NOMO-1 (cell line): ENCODE results near the gene HUWE1.

Experiments used
- DNase-seq, 2 experiments: peaks; one replicate each; lab custom pipeline; 2025; ENCODE audit not compliant: unreplicated experiment in 2 of 2; lab: John Stamatoyannopoulos, UW

HUWE1 gene

GRCh38 chrX:53694642-53695041, 8.1 kb upstream of the HUWE1 start:
- DNase-seq: no peak

- no peak for DNase-seq
Observed at GRCh38 chrX:53688300-53688699, 1.8 kb upstream of the HUWE1 start.

GRCh38 chrX:53685711-53686110, 808 bp downstream of the HUWE1 start:
- DNase-seq: no peak

GRCh38 chrX:53684415-53685192, 1.9 kb downstream of the HUWE1 start:
- no peak for DNase-seq

GRCh38 chrX:53683556-53684414, 2.7 kb downstream of the HUWE1 start:
- DNase-seq: peak; percentile 90 to 91

- peak; percentile 8 to 33 for DNase-seq
Observed at GRCh38 chrX:53682885-53683555, 3.5 kb downstream of the HUWE1 start.

- no peak for DNase-seq
Observed at GRCh38 chrX:53681661-53682060, 4.9 kb downstream of the HUWE1 start.

- DNase-seq: no peak
Observed at GRCh38 chrX:53678667-53679066, 7.9 kb downstream of the HUWE1 start.

- no peak for DNase-seq
Observed at GRCh38 chrX:53677286-53677685, 9.2 kb downstream of the HUWE1 start.

- no peak for DNase-seq
Observed at GRCh38 chrX:53674581-53674980, 11.9 kb downstream of the HUWE1 start.

GRCh38 chrX:53669258-53669657, 17.3 kb downstream of the HUWE1 start:
- no peak for DNase-seq

GRCh38 chrX:53666171-53666570, 20.3 kb downstream of the HUWE1 start:
- DNase-seq: no peak

- no peak for DNase-seq
Observed at GRCh38 chrX:53660004-53660403, 26.5 kb downstream of the HUWE1 start.

GRCh38 chrX:53659039-53659438, 27.5 kb downstream of the HUWE1 start:
- no peak for DNase-seq

- no peak for DNase-seq
Observed at GRCh38 chrX:53656845-53657244, 29.7 kb downstream of the HUWE1 start.

- no peak for DNase-seq
Observed at GRCh38 chrX:53654376-53654775, 32.1 kb downstream of the HUWE1 start.

- DNase-seq: no peak
Observed at GRCh38 chrX:53644751-53645150, 41.8 kb downstream of the HUWE1 start.

GRCh38 chrX:53642337-53642736, 44.2 kb downstream of the HUWE1 start:
- DNase-seq: no peak

- DNase-seq: no peak
Observed at GRCh38 chrX:53639257-53639656, 47.3 kb downstream of the HUWE1 start.

- DNase-seq: no peak
Observed at GRCh38 chrX:53637479-53637878, 49.0 kb downstream of the HUWE1 start.

GRCh38 chrX:53631156-53631555, 55.4 kb downstream of the HUWE1 start:
- DNase-seq: no peak
